Ishikawa (cell line): ENCODE measurements around the gene CETN3.

Source experiments
- CEBPB ChIP-seq: IDR thresholded peaks from 2 replicates; pipeline ENCODE4 v1.6.1; 2012
- CREB1 ChIP-seq: IDR thresholded peaks from 2 replicates; pipeline ENCODE4 v1.6.1; 2012; ENCODE audit warnings: low read depth
- EGR1 ChIP-seq: IDR thresholded peaks from 2 replicates; pipeline ENCODE4 v1.6.1; 2012
- EP300 ChIP-seq: IDR thresholded peaks from 2 replicates; pipeline ENCODE4 v1.6.1; 2012; ENCODE audit warnings: borderline replicate concordance
- FOXM1 ChIP-seq: IDR thresholded peaks from 2 replicates; pipeline ENCODE4 v1.6.1; 2012; ENCODE audit warnings: low read depth, borderline replicate concordance
- NFIC ChIP-seq: IDR thresholded peaks from 2 replicates; pipeline ENCODE4 v1.6.1; 2012
- RAD21 ChIP-seq: IDR thresholded peaks from 2 replicates; pipeline ENCODE4 v1.6.1; 2012; ENCODE audit warnings: low read depth
- TAF1 ChIP-seq: IDR thresholded peaks from 2 replicates; pipeline ENCODE4 v1.6.1; 2012; ENCODE audit warnings: low read depth, mild to moderate bottlenecking
- TCF12 ChIP-seq: IDR thresholded peaks from 2 replicates; pipeline ENCODE4 v1.6.1; 2012; ENCODE audit warnings: low read depth
- TEAD4 ChIP-seq: IDR thresholded peaks from 2 replicates; pipeline ENCODE4 v1.6.1; 2012
- YY1 ChIP-seq: IDR thresholded peaks from 2 replicates; pipeline ENCODE4 v1.6.1; 2012; ENCODE audit warnings: low read depth
- ZBTB7A ChIP-seq: IDR thresholded peaks from 2 replicates; pipeline ENCODE4 v1.6.1; 2012; ENCODE audit warnings: low read depth
- TF ChIP-seq, protein P1 (sequence below): IDR thresholded peaks from 2 replicates; pipeline ENCODE4 v1.6.1; 2012
- TF ChIP-seq, protein P2 (sequence below): IDR thresholded peaks from 2 replicates; pipeline ENCODE4 v1.6.1; 2012
- TF ChIP-seq, protein P3 (sequence below): IDR thresholded peaks from 2 replicates; pipeline ENCODE4 v1.6.1; 2012; ENCODE audit warnings: low read depth, mild to moderate bottlenecking

Gene CETN3

DNA sequence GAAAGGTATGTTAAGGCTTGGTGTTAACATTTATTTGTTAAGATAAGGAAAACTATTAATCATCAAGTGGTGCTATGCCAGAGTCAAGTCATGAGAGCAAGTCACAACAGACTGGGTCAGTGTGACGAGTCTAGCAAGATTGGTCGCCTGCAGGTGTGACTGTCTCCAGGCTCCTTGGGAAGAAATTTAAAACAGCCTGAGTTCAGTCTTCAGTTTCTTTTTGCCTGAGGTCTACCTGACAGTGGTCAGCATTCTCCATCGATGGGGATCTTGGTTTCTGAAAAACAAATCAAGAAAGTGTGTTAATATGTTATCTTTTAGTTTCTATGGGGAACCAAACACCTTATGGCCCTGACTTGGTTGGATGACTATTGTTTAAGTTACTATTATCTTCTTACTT, 56.3 kb downstream of the CETN3 start:
- TF ChIP-seq YY1 (no peak), CREB1 (no peak), CEBPB (no peak), NFIC (no peak)

DNA sequence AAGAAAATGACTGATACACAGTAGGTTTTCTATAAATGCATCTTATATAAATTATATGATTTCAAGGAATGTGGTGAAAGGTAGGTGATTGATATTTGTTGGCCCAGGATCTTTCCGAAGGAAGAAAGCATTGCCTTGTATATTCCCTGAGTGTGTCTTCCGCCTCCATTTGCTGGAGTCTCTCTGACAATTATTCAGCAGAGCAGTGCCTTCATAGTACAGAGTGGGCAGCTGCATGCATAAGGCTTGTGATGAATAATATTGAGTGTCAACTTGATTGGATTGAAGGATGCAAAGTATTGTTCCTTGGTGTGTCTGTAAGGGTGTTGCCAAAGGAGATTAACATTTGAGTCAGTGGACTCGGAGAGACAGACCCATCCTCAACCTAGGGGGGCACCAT, 58.5 kb downstream of the CETN3 start:
- TF ChIP-seq, protein P1, sequence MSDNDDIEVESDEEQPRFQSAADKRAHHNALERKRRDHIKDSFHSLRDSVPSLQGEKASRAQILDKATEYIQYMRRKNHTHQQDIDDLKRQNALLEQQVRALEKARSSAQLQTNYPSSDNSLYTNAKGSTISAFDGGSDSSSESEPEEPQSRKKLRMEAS: no peak
- TF ChIP-seq TCF12 (no peak), FOXM1 (no peak), NFIC (no peak), ZBTB7A (no peak), TEAD4 (no peak), TAF1 (no peak), EGR1 (no peak), YY1 (no peak), RAD21 (no peak), CEBPB (no peak), EP300 (no peak), CREB1 (no peak)
- TF ChIP-seq, protein P2, sequence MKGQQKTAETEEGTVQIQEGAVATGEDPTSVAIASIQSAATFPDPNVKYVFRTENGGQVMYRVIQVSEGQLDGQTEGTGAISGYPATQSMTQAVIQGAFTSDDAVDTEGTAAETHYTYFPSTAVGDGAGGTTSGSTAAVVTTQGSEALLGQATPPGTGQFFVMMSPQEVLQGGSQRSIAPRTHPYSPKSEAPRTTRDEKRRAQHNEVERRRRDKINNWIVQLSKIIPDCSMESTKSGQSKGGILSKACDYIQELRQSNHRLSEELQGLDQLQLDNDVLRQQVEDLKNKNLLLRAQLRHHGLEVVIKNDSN: no peak
- TF ChIP-seq, protein P3, sequence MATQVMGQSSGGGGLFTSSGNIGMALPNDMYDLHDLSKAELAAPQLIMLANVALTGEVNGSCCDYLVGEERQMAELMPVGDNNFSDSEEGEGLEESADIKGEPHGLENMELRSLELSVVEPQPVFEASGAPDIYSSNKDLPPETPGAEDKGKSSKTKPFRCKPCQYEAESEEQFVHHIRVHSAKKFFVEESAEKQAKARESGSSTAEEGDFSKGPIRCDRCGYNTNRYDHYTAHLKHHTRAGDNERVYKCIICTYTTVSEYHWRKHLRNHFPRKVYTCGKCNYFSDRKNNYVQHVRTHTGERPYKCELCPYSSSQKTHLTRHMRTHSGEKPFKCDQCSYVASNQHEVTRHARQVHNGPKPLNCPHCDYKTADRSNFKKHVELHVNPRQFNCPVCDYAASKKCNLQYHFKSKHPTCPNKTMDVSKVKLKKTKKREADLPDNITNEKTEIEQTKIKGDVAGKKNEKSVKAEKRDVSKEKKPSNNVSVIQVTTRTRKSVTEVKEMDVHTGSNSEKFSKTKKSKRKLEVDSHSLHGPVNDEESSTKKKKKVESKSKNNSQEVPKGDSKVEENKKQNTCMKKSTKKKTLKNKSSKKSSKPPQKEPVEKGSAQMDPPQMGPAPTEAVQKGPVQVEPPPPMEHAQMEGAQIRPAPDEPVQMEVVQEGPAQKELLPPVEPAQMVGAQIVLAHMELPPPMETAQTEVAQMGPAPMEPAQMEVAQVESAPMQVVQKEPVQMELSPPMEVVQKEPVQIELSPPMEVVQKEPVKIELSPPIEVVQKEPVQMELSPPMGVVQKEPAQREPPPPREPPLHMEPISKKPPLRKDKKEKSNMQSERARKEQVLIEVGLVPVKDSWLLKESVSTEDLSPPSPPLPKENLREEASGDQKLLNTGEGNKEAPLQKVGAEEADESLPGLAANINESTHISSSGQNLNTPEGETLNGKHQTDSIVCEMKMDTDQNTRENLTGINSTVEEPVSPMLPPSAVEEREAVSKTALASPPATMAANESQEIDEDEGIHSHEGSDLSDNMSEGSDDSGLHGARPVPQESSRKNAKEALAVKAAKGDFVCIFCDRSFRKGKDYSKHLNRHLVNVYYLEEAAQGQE: no peak

DNA sequence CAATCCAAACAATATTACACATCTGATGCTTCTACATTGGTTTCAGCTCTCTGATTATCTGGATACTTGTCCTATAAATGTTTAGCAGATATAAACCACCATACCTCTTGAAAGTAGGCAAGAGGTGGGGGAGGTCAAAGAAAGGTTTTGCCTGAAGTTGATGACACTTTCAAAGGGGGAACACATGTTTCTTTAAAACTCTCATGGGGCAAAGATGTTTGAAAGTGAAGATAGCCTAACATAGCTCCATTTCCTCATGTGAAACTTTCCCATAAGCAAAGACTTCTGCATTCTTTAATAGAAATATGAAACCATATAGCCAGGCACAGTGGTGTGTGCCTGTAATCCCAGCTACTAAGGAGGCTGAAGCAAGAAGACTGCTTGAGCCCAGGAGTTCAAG, 62.1 kb downstream of the CETN3 start:
- no peak for TF ChIP-seq TCF12
- no peak for TF ChIP-seq EGR1
- no peak for TF ChIP-seq TAF1
- TF ChIP-seq, protein P3: no peak
- TF ChIP-seq RAD21: no peak
- TF ChIP-seq EP300: no peak
- no peak for TF ChIP-seq TEAD4
- TF ChIP-seq YY1: no peak
- TF ChIP-seq, protein P1: no peak
- no peak for TF ChIP-seq NFIC
- no peak for TF ChIP-seq FOXM1
- TF ChIP-seq CEBPB: no peak
- no peak for TF ChIP-seq ZBTB7A

DNA sequence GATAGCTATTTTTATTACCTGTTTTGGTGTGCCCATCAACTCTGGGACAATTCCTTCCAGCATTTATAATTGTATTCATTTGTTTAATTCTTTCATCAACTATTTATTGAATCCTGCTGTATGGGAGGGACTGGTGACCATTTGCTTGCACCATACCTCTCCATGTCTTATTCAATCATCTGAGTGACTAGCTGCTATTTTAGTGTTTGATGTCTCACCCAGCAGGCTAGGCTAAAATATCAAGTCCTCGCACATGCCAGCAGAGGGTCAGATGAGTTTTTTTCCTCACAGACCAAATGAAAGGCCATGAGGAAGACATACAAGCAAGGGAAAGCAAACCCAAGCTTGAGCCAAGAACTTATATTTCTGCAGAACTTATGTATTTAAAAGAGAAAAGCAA, 63.9 kb downstream of the CETN3 start:
- TF ChIP-seq FOXM1: no peak
- TF ChIP-seq RAD21: no peak
- TF ChIP-seq EGR1: no peak
- TF ChIP-seq, protein P1: no peak
- TF ChIP-seq CEBPB: no peak
- no peak for TF ChIP-seq YY1
- TF ChIP-seq TAF1: no peak
- TF ChIP-seq, protein P2: no peak

DNA sequence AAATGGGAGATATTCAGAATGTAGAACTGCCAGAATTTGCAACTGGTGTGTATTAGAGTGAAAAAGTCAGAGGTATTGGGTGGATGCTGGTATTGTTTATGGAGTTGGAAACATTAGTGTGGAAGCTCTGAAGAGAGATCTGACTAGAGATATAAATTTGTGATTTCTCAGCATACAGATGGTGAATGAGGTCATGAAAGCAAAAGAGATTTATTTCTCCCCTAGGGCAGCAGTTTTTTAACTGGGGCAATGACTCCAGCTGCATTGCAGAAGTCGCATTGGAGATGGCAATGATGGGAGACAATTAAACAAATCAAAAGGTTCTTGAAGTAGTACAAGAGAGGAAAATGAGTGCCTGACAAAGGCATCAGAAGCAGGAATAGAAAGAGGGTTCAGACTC, 64.9 kb downstream of the CETN3 start:
- TF ChIP-seq NFIC (no peak), EGR1 (no peak), FOXM1 (no peak), TAF1 (no peak), ZBTB7A (no peak), TEAD4 (no peak), YY1 (no peak), TCF12 (no peak), CEBPB (no peak), RAD21 (no peak)
- TF ChIP-seq, protein P3: no peak
- TF ChIP-seq, protein P1: no peak
- TF ChIP-seq, protein P2: no peak
